ENCODE data around the gene HNF1B.

DNA sequence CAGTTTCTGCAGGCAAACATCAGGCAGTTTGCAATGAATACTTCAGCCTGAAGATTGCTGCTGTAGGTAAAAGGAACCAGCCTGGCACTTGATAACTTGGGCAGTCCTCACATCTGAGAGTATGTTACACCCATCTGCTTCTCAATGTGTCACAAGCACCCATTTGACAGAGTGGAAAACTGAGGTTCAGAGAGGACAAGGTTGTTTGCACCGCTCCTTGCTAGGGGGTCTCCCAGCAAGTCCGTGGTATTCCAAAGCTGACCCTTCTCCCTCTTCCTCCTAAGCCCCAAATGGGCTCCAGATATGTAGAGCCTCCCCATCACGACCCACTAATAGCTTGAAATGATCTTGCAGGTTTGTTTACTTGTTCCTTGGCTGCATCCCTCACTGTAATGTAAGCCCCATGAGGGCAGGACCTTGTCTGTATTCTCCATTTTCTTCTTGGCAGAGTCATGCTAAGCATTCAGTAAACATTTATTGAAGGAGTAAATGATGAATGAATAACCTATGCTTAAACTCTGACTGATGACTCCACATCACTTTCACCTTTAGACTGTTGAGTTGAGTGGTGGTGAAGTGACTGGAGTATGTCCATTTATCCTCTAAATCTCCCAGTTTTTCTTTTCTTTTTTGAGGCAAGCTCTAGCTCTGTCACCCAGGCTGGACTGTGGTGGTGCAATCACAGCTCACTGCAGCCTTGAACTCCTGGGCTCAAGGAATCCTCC lies 26.4 kb downstream of the HNF1B start:
- TF ChIP-seq, protein P1, sequence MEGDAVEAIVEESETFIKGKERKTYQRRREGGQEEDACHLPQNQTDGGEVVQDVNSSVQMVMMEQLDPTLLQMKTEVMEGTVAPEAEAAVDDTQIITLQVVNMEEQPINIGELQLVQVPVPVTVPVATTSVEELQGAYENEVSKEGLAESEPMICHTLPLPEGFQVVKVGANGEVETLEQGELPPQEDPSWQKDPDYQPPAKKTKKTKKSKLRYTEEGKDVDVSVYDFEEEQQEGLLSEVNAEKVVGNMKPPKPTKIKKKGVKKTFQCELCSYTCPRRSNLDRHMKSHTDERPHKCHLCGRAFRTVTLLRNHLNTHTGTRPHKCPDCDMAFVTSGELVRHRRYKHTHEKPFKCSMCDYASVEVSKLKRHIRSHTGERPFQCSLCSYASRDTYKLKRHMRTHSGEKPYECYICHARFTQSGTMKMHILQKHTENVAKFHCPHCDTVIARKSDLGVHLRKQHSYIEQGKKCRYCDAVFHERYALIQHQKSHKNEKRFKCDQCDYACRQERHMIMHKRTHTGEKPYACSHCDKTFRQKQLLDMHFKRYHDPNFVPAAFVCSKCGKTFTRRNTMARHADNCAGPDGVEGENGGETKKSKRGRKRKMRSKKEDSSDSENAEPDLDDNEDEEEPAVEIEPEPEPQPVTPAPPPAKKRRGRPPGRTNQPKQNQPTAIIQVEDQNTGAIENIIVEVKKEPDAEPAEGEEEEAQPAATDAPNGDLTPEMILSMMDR (IDR thresholded peaks at IDR 0.05; ENCODE audit: low read length) = no peak
- TF ChIP-seq EZH2phosphoT487 (IDR thresholded peaks at IDR 0.05; ENCODE audit: low read length) = no peak
